Measurements from ENCODE around the gene EVX2. TPM values are rescaled to one million over a fixed set of nuclear protein-coding genes. Genes with fewer than 3 reads are reported as not detected.
A peak's percentile ranks its signal among the peaks of the same experiment; 100 is the strongest.

EVX2 gene
- total RNA-seq, 1 donor from 2014 or later = not detected

DNA sequence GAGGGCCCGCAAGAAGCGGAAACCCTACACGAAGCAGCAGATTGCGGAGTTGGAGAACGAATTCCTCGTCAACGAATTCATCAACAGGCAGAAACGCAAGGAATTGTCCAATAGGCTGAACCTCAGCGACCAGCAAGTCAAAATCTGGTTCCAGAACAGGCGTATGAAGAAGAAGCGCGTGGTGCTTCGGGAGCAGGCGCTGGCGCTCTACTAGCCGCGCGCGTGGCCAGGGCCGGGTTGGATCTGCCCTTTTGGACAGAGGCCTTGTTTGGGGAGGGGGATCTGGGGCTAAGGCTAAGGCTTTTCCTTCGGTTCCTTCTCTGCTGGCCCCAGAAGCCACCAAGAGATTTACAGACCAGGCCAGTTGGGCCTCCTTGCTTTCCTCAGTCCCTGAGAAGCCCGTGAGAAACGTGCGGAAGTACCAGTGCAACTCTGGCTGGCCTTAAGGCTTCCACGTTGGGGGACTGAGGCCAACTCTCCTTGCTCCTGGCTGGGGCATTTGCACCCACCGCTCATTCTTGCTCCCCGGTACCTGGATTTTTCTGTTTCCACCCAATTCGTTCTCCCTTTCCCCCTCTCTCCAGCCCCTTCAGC lies 16.9 kb upstream of the EVX2 start:
- Mint-ChIP-seq H3K4me3 (ENCODE audit: unreplicated experiment) (no peak overlapping the region), H3K27ac (ENCODE audit: unreplicated experiment) (no peak overlapping the region), H3K4me1 (ENCODE audit: unreplicated experiment) (peaks cover 29% of the 10 kb centered on the region), H3K9me3 (ENCODE audit: unreplicated experiment) (no peaks in the 10 kb centered on the region), H3K27me3 (ENCODE audit: unreplicated experiment) (peaks cover 94% of the 10 kb centered on the region), H3K36me3 (ENCODE audit: unreplicated experiment) (no peaks in the 10 kb centered on the region)
- DNase-seq (ENCODE audit: extremely low spot score, unreplicated experiment) = no peak
- TF ChIP-seq, protein P1, sequence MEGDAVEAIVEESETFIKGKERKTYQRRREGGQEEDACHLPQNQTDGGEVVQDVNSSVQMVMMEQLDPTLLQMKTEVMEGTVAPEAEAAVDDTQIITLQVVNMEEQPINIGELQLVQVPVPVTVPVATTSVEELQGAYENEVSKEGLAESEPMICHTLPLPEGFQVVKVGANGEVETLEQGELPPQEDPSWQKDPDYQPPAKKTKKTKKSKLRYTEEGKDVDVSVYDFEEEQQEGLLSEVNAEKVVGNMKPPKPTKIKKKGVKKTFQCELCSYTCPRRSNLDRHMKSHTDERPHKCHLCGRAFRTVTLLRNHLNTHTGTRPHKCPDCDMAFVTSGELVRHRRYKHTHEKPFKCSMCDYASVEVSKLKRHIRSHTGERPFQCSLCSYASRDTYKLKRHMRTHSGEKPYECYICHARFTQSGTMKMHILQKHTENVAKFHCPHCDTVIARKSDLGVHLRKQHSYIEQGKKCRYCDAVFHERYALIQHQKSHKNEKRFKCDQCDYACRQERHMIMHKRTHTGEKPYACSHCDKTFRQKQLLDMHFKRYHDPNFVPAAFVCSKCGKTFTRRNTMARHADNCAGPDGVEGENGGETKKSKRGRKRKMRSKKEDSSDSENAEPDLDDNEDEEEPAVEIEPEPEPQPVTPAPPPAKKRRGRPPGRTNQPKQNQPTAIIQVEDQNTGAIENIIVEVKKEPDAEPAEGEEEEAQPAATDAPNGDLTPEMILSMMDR (IDR thresholded peaks at IDR 0.05) = no peak

DNA sequence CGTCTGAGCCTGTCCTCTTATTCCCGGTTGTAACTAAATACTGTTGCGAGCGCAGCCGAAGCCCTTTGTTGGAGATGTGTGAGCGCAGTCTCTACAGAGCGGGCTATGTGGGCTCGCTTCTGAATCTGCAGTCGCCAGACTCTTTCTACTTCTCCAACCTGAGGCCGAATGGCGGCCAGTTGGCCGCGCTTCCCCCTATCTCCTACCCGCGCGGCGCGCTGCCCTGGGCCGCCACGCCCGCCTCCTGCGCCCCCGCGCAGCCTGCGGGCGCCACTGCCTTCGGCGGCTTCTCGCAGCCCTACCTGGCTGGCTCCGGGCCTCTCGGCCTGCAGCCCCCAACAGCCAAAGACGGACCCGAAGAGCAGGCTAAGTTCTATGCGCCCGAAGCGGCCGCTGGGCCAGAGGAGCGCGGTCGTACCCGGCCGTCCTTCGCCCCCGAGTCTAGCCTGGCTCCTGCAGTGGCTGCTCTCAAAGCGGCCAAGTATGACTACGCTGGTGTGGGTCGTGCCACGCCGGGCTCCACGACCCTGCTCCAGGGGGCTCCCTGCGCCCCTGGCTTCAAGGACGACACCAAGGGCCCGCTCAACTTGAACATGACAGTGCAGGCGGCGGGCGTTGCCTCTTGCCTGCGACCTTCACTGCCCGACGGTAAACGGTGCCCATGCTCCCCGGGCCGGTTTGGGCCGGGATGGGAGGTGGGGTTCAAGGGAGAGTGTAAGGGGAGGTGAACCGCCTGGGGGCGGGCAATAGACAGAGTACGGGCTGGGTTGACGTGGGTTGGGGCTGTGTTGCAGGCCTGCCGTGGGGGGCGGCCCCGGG lies 16.2 kb upstream of the EVX2 start, which contains the start of gene HOXD12:
TSS of gene HOXD12 (plus strand) at position 68 of the 819 bp plus-strand sequence. CDS start at position 75, 7 bp downstream.
- peaks cover 94% of the 10 kb centered on the region for H3K27me3 Mint-ChIP-seq (ENCODE audit: unreplicated experiment)
- H3K9me3 Mint-ChIP-seq (ENCODE audit: unreplicated experiment) = no peaks in the 10 kb centered on the region
- H3K4me1 Mint-ChIP-seq (ENCODE audit: unreplicated experiment) = peaks cover 26% of the 10 kb centered on the region
- H3K36me3 Mint-ChIP-seq (ENCODE audit: unreplicated experiment) = no peaks in the 10 kb centered on the region
- H3K27ac Mint-ChIP-seq (ENCODE audit: unreplicated experiment) = no peak within 1 kb of the TSS
- TF ChIP-seq, protein P1 (IDR thresholded peaks at IDR 0.05) = no peak
- no peak within 1 kb of the TSS for H3K4me3 Mint-ChIP-seq (ENCODE audit: unreplicated experiment)
- peak; percentile 68 for DNase-seq (ENCODE audit: extremely low spot score, unreplicated experiment)

DNA sequence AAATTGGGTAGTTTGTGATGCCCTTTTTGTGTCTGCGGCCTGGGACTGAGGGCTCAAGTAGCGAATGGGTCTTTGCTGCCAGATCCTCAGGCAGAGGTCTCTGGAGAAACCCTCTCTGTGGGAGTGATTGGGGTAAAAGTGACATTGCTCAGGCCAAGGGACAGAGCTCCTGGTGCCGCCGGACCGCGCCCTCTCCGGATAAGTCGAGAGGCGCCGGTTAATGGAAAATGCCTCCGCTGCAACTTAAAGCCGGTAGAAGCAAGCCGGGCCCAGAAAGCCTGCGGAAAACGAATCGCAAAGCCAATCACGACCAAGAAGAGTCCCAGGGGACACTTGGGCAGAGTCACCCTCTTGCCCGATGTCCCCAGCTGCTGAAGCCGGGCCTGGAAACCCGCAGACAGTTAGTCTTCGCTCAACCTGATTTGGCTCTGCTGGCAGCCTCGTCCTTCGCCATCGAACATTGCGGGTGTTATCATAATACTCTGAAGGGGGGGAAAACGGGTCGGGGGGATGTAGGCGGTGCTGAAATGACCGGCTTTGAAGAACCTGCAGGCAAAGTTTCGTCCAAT lies 15.5 kb upstream of the EVX2 start:
- H3K27ac Mint-ChIP-seq (ENCODE audit: unreplicated experiment) = no peak overlapping the region
- H3K9me3 Mint-ChIP-seq (ENCODE audit: unreplicated experiment) = no peaks in the 10 kb centered on the region
- TF ChIP-seq, protein P1 (IDR thresholded peaks at IDR 0.05) = no peak
- peaks cover 21% of the 10 kb centered on the region for H3K4me1 Mint-ChIP-seq (ENCODE audit: unreplicated experiment)
- H3K4me3 Mint-ChIP-seq (ENCODE audit: unreplicated experiment) = no peak overlapping the region
- H3K36me3 Mint-ChIP-seq (ENCODE audit: unreplicated experiment) = no peaks in the 10 kb centered on the region
- H3K27me3 Mint-ChIP-seq (ENCODE audit: unreplicated experiment) = peaks cover 94% of the 10 kb centered on the region
- no peak for DNase-seq (ENCODE audit: extremely low spot score, unreplicated experiment)

DNA sequence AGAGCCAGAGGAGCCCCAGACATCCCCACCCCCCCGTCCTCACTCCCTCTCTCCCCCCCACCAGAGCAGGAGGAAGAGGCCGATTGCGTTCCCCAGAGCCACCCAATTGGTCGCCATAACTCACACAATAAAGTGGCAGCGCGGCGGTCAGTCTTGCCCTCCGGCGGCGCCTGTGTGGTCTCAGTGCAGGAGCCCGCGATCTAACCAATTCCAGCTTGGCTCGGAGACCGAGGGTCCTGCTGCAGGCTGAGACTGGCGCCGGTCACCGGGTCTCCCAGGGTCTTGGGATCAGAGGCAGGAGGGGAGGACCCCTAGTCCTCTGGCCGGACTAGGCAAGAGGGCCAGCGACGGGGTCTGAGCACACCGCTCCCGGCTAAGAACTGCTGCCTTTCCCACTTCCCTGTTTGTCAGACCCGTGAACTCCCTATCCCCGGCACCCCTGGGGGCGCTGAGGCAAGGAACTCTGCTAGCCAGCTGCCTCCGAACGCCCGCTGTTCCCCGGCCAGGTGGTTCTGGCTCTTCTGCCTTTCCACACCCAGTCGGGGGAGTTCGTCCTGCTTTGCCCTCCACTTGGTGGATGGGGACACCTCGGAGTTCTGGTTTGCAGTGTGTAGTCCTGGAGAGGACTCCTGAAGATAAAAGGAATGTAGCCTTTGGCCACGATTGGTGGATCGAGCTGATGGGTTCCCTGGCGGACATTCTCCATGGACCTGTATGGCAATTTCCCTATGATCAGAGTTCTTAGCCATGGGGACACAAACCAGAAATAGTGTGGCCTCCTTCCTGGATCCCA lies 14.8 kb upstream of the EVX2 start:
- Mint-ChIP-seq H3K4me1 (ENCODE audit: unreplicated experiment) (peaks cover 24% of the 10 kb centered on the region), H3K9me3 (ENCODE audit: unreplicated experiment) (no peaks in the 10 kb centered on the region), H3K36me3 (ENCODE audit: unreplicated experiment) (no peaks in the 10 kb centered on the region), H3K27me3 (ENCODE audit: unreplicated experiment) (peaks cover 94% of the 10 kb centered on the region), H3K4me3 (ENCODE audit: unreplicated experiment) (no peak overlapping the region), H3K27ac (ENCODE audit: unreplicated experiment) (no peak overlapping the region)
- TF ChIP-seq, protein P1 (IDR thresholded peaks at IDR 0.05) = no peak
- DNase-seq (ENCODE audit: extremely low spot score, unreplicated experiment) = peak; percentile 81

Data from osteocyte (in vitro differentiated cells).